VCaP (cell line): Measurements from ENCODE around the gene SHISA6.
A peak's percentile ranks its signal among the peaks of the same experiment; 100 is the strongest.

Experiments used
- H3K27ac ChIP-seq: fragments of 450-650 bp; 2 replicates; pipeline ENCODE4 v1.5.1; 2017
- TF ChIP-seq, protein P1 (sequence below): fragments of 450-650 bp; conservative IDR thresholded peaks from 2 replicates; pipeline ENCODE4 v1.5.1; 2017; ENCODE audit warnings: mild to moderate bottlenecking, moderate library complexity

SHISA6 gene

GRCh38 chr17:11240841-11241610 lies at the start of gene SHISA6:
Gene SHISA6 (plus strand): TSS chr17:11241213.
- TF ChIP-seq, protein P1, sequence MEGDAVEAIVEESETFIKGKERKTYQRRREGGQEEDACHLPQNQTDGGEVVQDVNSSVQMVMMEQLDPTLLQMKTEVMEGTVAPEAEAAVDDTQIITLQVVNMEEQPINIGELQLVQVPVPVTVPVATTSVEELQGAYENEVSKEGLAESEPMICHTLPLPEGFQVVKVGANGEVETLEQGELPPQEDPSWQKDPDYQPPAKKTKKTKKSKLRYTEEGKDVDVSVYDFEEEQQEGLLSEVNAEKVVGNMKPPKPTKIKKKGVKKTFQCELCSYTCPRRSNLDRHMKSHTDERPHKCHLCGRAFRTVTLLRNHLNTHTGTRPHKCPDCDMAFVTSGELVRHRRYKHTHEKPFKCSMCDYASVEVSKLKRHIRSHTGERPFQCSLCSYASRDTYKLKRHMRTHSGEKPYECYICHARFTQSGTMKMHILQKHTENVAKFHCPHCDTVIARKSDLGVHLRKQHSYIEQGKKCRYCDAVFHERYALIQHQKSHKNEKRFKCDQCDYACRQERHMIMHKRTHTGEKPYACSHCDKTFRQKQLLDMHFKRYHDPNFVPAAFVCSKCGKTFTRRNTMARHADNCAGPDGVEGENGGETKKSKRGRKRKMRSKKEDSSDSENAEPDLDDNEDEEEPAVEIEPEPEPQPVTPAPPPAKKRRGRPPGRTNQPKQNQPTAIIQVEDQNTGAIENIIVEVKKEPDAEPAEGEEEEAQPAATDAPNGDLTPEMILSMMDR, result peak; percentile 47
- peak within 1 kb of the TSS; percentile 72; the same call in 1 of the 2 replicates for H3K27ac ChIP-seq

- TF ChIP-seq, protein P1, result no peak
- no peak overlapping the region for H3K27ac ChIP-seq
Observed at GRCh38 chr17:11195801-11196200, 45.2 kb upstream of the SHISA6 start.

DNA sequence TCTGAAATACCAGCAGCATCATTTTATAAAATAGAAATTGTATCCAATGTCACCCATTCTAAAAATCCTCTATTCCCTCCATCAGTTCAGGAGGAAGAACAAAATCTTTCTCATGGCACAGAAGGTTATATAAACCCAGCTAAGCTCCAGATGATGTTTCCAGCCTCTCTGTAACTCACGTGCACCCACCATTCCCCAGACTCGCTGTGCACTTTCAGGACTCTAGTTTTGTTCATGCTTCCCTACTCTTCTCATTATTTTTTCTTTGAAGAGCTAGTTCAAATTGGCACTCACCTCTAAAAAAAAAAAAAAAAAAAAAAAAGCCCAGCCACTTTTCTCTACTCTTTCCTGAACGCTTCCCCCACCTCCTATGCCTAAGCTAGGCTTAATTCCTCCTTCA lies 36.0 kb upstream of the SHISA6 start:
- TF ChIP-seq, protein P1, result no peak
- H3K27ac ChIP-seq, result no peak overlapping the region

DNA sequence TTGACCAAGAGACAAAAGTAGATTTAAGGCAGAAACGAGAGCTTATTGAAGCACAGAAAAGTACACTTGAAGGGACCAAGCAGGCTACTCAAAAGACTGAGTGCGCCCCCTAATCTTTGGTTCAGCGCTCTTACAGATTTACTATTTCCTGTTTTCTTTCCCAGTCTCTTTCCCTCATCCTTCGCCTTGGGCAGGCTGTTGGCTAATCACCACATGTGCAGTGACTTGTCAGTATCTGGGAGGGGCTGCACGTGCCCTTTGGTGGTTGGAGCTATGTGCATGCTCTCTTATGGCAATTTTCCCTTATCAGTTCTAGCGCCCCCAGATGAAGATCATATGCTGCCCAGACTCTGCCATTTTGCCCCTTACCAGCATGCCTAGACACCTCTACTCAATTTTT lies 35.4 kb upstream of the SHISA6 start:
- H3K27ac ChIP-seq, result no peak overlapping the region
- TF ChIP-seq, protein P1, result no peak

DNA sequence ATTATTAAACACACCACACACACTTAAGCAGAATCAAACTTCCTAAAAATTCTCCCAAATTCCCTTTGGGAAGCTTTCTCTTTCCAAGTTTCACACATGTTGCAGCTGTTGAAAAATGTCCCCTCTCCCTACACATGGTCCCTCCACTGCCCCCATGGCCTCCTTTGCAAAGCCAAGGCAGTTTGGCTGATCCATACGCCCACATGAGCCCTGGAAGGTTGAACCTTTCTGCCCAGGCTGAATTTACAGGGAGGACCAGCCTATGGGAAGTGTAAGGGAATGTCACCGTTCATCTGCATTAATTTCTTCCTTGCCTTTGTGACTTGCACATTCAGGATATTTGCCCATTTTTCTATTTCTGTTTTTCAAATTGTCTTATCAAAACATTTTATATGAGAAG lies 31.1 kb upstream of the SHISA6 start:
- H3K27ac ChIP-seq, result no peak overlapping the region
- TF ChIP-seq, protein P1, result no peak

DNA sequence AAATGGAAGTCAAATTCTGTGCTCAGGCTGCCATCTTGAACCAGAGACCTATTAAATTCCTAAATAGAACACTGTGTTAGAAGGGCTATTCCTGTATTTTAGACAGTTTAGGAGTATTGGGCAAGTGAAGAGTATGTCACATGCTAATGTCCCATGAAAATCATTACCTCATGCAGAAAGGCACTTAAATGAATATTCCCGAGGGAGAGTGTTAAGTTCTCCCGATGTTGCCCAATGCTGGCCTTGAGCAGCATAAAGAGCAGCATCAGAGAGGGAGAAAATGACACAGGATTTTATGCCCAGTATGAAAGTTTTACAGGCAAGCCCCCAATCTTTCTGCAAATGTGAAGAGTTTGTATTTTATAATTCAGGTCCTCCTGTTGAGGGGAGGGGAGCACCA lies 28.2 kb upstream of the SHISA6 start:
- TF ChIP-seq, protein P1, result no peak
- no peak overlapping the region for H3K27ac ChIP-seq

DNA sequence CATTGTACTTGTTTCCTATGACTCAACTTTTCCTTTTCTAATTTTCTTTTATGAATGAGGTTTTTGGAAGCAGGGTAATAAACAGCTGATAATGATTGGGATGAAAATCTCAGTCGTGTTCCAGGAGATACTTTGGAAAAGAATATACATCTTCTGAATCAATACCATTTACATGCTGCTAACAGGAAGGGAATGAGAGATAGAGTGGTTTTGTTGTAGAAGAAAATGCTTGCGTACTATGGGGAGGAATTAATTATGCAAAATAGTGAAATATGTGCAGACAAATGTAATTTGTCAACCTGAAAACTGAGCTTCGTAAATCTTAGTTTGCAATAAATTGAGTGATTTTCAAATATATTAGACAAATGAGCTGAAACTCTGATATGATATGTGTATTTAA lies 24.0 kb upstream of the SHISA6 start:
- no peak overlapping the region for H3K27ac ChIP-seq
- TF ChIP-seq, protein P1, result no peak
